ENCODE measurements around the gene SLC24A3. TPM values are rescaled to one million over a fixed set of nuclear protein-coding genes. Genes with fewer than 3 reads are reported as not detected.

Gene SLC24A3
- total and polyA plus RNA-seq, 12 donors: 0.21 to 2.6 (median 0.84) TPM

- 88 to 90% methylated on average over 6 of the region's 6 CpGs for whole genome bisulfite sequencing, 2 donors
- H3K9me3 ChIP-seq: no peaks in the 10 kb centered on the region
- H3K4me1 ChIP-seq: peaks cover 0 to 19% (median 0%) of the 10 kb centered on the region in 9 donors
- intact Hi-C loops (cut with DNase I): loop anchor here in 2 of 10 donors (10.0 kb wide), 2 partner anchors 58 to 282 kb away; partner anchors contain the start of gene SLC24A3 (in 1 of the 2)
- H3K4me3 ChIP-seq: no peak overlapping the region
- DNase-seq (no peak), ATAC-seq (no peak)
- peaks cover 0 to 4% (median 0%) of the 10 kb centered on the region in 7 donors for H3K27me3 ChIP-seq
- TF ChIP-seq CTCF (IDR thresholded peaks at IDR 0.05): no peak
- H3K36me3 ChIP-seq: no peaks in the 10 kb centered on the region
- no peak overlapping the region for H3K27ac ChIP-seq
Observed at GRCh38 chr20:19497064-19497463, 284.6 kb downstream of the SLC24A3 start.

- Histone ChIP-seq H3K4me1 (peaks cover 0 to 11% (median 0%) of the 10 kb centered on the region in 9 donors), H3K4me3 (no peak overlapping the region), H3K36me3 (no peaks in the 10 kb centered on the region), H3K27ac (no peak overlapping the region), H3K27me3 (peaks cover 0 to 4% (median 0%) of the 10 kb centered on the region in 7 donors), H3K9me3 (no peaks in the 10 kb centered on the region)
- ATAC-seq (no peak), DNase-seq (no peak)
- 89% methylated on average over 5 of the region's 5 CpGs for WGBS, 2 donors
- intact Hi-C loops (cut with DNase I): loop anchor here in 2 of 10 donors (10.0 kb wide), 2 partner anchors 56 to 284 kb away; partner anchors contain the start of gene SLC24A3 (in 1 of the 2)
- TF ChIP-seq CTCF (IDR thresholded peaks at IDR 0.05): no peak
Observed at GRCh38 chr20:19498756-19499155, 286.3 kb downstream of the SLC24A3 start.

GRCh38 chr20:19501476-19502115 lies 289.2 kb downstream of the SLC24A3 start:
- WGBS, 2 donors: 86 to 89% methylated on average over 4 of the region's 4 CpGs
- no peaks in the 10 kb centered on the region for H3K4me1 ChIP-seq
- TF ChIP-seq CTCF (IDR thresholded peaks at IDR 0.05): no peak
- H3K27ac ChIP-seq: no peak overlapping the region
- DNase-seq (no peak), ATAC-seq (no peak)
- intact Hi-C loops (cut with DNase I): no loop called here
- H3K9me3 ChIP-seq: no peaks in the 10 kb centered on the region
- no peaks in the 10 kb centered on the region for H3K36me3 ChIP-seq
- H3K4me3 ChIP-seq: no peak overlapping the region
- peaks cover 0 to 4% (median 0%) of the 10 kb centered on the region in 7 donors for H3K27me3 ChIP-seq

GRCh38 chr20:19502169-19502568 lies 289.7 kb downstream of the SLC24A3 start:
- H3K4me1 ChIP-seq: no peaks in the 10 kb centered on the region
- intact Hi-C loops (cut with DNase I): no loop called here
- DNase-seq (no peak), ATAC-seq (no peak)
- no peaks in the 10 kb centered on the region for H3K9me3 ChIP-seq
- no peaks in the 10 kb centered on the region for H3K36me3 ChIP-seq
- no peak overlapping the region for H3K4me3 ChIP-seq
- TF ChIP-seq CTCF (IDR thresholded peaks at IDR 0.05): no peak
- 79 to 81% methylated on average over 5 of the region's 5 CpGs for WGBS, 2 donors
- peaks cover 0 to 6% (median 0%) of the 10 kb centered on the region in 7 donors for H3K27me3 ChIP-seq
- H3K27ac ChIP-seq: no peak overlapping the region
